HG03575 (cell line): ENCODE results near the gene CHRNA3.
"Not testable (repeated sequence)": the region's sequence is repeated elsewhere in the genome, so short reads cannot be mapped to it uniquely, and the experiment has no call there.

Source experiments
- ATAC-seq: cut with Tn5 transposase; IDR thresholded peaks from one replicate; pipeline ENCODE4 v1.9.1; 2021; ENCODE audit not compliant: unreplicated experiment, insufficient number of reproducible peaks, low FRiP score; ENCODE audit errors: extremely low read depth

CHRNA3 gene

DNA sequence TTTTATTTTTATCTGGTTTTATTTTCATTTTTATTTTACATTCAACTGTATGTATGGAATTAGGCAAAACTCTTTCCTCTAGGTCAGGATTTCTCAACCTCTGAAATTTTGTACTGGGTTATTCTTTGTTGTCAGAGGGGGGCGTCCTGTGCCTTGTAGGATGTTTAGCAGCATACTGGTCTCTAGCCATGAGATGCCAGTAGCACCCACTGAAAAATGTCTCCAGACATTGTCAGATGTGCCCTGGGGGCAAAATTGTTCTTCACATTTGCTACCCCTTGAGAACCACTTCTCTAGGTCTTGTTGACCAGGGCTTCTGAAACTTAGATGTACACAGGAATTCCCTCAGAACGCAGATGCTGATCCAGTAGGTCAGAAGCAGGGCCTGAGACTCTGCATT lies 50.1 kb downstream of the CHRNA3 start:
- ATAC-seq = no peak

DNA sequence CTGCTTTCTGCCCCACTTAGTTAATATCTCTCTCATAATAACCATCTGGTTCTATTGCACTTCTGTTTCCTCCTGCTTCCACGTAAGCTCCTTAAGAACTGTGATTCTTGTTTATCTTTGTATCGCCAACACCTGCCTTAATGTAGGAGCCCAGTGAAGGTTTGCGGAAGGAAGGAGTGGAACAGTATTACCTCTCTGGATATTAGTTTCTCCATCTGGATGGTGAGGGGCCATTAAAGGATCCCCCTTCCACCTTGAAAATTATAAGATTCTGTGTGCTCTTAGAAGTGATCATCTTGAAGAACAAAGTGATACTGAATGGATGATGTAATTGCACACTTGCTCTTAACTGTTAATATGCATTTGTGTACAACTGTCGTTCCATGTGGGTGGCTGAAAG lies 53.3 kb downstream of the CHRNA3 start:
- ATAC-seq = no peak

DNA sequence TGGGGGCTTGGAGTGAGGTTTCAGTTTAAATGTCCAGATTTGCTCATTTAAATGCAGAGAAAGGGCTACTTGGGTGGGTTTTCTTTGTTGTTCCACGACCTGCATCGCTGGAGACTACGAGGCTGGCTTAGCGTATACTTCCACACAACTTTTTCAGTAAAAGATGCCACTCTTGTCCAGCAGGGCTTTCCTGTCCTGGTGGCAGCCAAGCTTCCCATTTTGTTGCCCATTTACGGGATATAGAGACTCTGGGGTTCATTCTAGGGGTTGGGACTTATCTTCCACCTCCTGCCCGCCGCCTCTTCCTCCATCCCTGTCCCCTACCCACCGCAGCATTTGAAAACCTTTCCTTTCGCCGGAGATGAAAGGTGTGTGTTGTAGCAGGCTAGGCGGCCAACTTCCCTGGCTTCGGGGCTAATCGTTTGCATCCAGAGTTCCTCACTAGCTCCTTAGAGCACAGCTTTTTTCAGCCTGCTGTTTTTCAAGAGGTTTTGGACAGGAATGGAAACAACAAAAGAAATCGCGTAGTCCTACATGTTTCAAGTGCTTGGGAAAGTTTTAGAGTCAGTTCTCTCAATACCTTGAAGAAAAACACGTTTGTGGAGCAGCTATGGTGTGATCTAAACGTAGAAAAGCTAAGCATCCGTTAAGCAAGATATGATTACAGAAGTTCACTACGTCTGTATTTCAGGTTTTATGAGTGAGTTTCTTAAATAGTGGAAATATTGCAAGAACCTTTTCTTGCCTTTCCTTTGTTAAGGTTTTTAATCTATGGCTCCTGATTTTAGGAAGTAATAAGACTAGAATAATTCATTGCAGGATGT lies 54.6 kb downstream of the CHRNA3 start:
- ATAC-seq = no peak

DNA sequence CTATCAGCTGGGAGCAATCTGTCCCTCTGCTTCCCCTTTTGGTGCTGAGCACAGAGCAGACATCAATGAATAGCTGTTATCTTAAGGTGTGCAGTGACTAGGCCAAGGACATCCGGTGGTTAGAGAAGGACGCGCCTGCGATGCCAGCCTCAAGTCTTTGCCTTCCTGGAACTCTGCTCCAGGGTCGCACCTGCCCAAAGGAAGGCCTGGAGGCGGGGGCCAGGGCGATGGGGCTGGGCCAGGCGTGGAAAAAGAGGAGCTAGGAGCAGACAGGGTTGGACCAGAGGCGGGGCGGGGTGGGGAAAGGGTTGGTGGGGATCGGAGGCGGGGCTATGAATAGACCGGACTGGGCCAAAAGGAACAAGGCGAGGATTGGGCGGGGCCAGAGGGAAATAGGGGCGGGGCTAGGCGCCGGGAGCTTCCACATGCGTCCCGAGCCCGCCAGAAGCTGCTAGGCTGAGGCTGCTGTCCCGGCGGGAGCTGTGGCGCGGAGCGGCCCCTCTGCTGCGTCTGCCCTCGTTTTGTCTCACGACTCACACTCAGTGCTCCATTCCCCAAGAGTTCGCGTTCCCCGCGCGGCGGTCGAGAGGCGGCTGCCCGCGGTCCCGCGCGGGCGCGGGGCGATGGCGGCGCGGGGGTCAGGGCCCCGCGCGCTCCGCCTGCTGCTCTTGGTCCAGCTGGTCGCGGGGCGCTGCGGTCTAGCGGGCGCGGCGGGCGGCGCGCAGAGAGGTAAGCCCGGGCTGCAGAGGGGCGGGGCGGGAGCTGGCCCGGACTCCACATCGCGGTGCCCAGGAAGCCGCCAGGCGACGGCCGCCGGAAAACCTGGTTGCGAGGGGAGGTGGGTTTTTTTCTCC lies 55.5 kb downstream of the CHRNA3 start, which contains the start of gene CHRNA5:
TSS of gene CHRNA5 (plus strand) at position 424 of the 854 bp plus-strand sequence. CDS start at position 624, 200 bp downstream.
- ATAC-seq = no peak

DNA sequence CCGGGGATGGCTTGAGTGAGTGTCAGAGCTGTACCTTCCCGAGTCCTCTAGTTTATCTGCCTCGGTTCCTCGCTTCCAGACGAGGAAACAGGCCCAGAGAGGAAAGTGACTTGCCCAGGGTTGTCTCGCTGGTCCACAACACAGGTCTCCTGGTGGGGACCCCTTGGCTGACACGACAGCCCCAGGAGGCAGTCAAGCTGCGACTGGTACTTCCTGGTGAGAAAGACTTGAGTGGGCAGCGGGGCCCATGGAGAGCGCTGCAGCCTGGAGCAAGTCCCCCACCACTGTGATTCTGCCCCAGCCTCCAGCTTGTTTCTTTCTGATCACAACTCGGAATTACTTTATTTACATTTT lies 56.1 kb downstream of the CHRNA3 start:
- no peak for ATAC-seq

DNA sequence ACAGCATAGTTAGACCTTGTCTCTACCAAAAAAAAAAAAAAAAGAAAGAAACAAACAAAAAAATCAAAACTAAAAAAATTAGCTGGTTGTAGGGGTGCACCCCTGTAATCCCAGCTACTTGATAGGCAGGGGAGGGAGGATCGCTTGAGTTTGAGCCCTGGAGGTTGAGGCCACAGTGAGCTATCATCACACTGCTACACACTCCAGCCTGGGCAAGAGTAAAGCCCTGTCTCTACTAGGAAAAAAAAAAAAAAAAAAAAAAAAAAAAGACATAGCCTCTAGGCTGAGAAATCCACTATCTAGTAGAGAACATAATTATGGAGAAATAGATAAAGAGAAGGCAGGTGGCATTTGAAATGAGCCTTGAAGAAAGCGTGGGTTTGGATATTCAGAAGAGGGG lies 57.7 kb downstream of the CHRNA3 start:
- ATAC-seq = no peak

DNA sequence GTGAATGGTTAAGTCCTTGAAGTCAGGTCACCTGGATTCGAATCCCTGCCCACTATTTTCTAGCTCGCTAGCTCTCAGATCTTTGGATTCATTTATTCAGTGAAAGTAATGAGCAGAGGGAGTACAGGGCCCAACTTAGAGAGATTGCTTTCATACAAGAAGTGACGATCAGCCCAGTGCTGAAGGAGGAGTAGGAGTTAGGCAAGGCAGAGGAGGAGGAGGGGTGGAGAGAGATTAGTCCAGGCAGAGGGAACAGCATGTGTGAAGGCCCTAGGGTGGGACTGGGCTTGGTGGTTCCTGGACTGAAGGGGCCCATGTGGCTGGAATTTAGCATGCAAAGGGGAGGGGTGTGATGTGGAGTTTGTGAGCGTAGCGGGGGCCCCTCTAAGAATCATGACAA lies 59.3 kb downstream of the CHRNA3 start:
- no peak for ATAC-seq

DNA sequence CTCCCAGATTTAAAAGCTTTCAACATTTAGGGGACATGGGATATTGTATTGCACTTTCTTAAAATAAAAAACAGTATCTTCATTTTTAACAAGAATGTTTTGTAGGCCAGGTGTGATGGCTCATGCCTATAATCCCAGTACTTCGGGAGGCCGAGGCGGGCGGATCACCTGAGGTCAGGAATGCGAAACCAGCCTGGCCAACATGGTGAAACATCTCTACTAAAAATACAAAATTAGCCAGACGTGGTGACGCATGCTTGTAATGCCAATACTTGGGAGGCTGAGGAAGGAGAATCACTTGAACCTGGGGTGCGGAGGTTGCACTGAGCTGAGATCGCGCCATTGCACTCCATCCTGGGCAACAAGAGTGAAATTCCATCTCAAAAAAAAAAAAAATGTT lies 60.6 kb downstream of the CHRNA3 start:
- not testable (repeated sequence) for ATAC-seq

DNA sequence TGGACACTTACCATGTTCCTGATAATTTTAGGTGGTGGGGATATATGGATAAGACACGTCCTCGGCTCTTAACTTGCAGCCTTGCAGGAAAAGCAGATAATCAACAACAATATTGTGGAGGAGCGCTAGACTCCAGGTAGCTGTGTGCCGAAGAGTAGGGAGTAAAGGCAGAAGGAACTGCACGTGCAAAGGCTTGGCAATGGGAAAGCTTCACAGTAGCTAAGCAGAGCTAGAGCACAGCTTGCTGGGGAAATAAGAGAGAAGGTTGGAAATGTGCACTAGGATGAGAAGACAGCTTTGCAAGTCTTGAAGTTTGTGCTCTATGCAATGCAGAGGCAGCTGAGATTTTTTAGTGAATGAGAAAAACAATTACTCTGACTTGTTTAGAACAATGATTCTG lies 68.2 kb downstream of the CHRNA3 start:
- no peak for ATAC-seq

DNA sequence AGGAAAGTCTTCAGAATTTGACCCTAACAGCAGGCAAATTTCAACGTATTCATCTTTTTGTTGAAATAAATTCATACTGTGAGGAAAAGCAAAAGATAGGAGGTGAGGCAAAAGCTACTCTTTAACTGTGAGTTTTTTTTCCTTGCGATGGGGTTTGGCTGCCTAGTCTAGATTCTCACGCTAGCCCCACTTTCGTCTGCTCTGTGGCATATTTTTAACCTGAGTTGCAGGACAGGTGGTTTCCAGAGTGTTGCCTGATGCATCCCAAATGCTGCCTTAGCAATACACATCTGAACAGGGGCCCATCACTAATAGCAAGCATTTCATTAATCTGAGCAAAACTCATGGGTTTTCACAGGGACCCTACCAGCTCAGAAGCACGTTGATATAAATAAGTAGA lies 68.9 kb downstream of the CHRNA3 start:
- no peak for ATAC-seq

DNA sequence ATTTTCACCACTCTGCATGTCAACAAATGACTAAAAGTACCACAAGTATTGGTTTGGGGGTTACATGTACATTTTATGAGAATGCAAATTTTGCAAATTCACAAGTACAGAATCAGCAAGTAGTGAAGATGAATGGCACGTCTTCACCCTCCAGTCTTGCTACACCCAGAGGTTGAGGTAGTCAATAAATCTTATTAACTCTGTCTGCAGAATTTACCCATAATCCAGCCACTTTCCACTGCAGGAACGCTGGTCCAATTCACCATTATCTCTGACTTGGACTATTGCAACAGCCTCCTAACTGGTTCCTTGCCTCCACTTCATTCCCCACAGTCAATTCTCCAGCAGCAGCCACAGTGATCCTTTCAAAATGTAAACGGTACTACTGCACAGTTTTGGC lies 70.0 kb downstream of the CHRNA3 start:
- no peak for ATAC-seq

DNA sequence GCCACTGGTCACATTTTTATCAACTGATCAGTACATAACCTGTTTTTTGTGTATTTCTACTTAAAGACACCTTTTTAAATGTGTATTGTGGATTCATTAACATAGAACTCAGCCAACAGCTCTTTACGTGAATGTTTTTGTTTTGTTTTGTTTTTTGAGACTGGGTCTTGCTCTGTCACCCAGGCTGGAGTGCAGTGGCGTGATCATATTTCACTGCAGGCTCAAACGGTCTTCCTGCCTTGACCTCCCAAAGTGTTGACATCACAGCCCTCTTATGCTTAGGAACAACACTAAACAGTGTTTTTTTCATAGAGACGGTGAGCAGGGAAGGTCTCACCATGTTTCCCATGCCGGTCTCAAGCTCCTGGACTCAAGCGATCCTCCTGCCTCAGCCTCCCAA lies 70.6 kb downstream of the CHRNA3 start:
- ATAC-seq = no peak
